Osteoblast (primary cell): ENCODE results near the gene SETD2. TPM values are rescaled to one million over a fixed set of nuclear protein-coding genes. Genes with fewer than 3 reads are reported as not detected.
A peak's percentile ranks its signal among the peaks of the same experiment; 100 is the strongest.

Experiments
- DNase-seq: peaks from one replicate; pipeline ENCODE4 v3.0.0; 2011; ENCODE audit warnings: low spot score, mixed read lengths; ENCODE audit not compliant: insufficient read length; ENCODE audit errors: missing footprints
- H2AFZ ChIP-seq: 2 replicates; pipeline ENCODE4 v1.6.0; 2011; ENCODE audit warnings: mild to moderate bottlenecking, low read length
- H3K27ac ChIP-seq: 2 replicates; pipeline ENCODE4 v1.5.1; 2011; ENCODE audit warnings: mild to moderate bottlenecking, low read depth, low read length, moderate library complexity
- H3K27me3 ChIP-seq: 2 replicates; pipeline ENCODE4 v1.6.0; 2012; ENCODE audit warnings: mild to moderate bottlenecking, control low read depth, inconsistent platforms, low read length, moderate library complexity; ENCODE audit not compliant: insufficient read depth
- H3K36me3 ChIP-seq: 2 replicates; pipeline ENCODE4 v1.5.1; 2011; ENCODE audit warnings: mild to moderate bottlenecking, low read length, control low read depth, moderate library complexity; ENCODE audit not compliant: insufficient read depth
- H3K4me1 ChIP-seq: 2 replicates; pipeline ENCODE4 v1.5.1; 2011; ENCODE audit warnings: mild to moderate bottlenecking, low read length, control low read depth, moderate library complexity; ENCODE audit not compliant: insufficient read depth
- H3K4me2 ChIP-seq: 2 replicates; pipeline ENCODE4 v1.6.0; 2011; ENCODE audit warnings: mild to moderate bottlenecking, low read length; ENCODE audit not compliant: insufficient read depth
- H3K4me3 ChIP-seq: fragments of 200-600 bp; sonication (generic); 3 replicates; pipeline ENCODE4 v1.5.1; 2012; ENCODE audit warnings: mild to moderate bottlenecking, low read length, inconsistent platforms; ENCODE audit not compliant: insufficient read depth
- H3K79me2 ChIP-seq: 2 replicates; pipeline ENCODE4 v1.6.0; 2012; ENCODE audit warnings: mild to moderate bottlenecking, low read length, control low read depth, inconsistent platforms; ENCODE audit not compliant: insufficient read depth
- H3K9me3 ChIP-seq: 2 replicates; pipeline ENCODE4 v1.5.1; 2011; ENCODE audit warnings: low read depth, low read length, control low read depth
- H4K20me1 ChIP-seq: 2 replicates; pipeline ENCODE4 v1.6.0; 2012; ENCODE audit warnings: mild to moderate bottlenecking, low read length, control low read depth; ENCODE audit not compliant: insufficient read depth
- total RNA-seq: library from RNA; depleted of rRNA; stranded (reverse); fragments of >200 nt; gene quantifications from 2 replicates; pipeline ENCODE4 v1.2.3, GENCODE V29; 2012
- TF ChIP-seq, protein P1 (sequence below): IDR thresholded peaks from 2 replicates; pipeline ENCODE4 v1.5.1; 2011; ENCODE audit warnings: mild to moderate bottlenecking, low read depth, low read length, moderate library complexity; ENCODE audit errors: extremely low read depth

Gene SETD2
- total RNA-seq, 1 donor = 39.8 TPM

GRCh38 chr3:46998852-46999515 is 164.9 kb downstream of the SETD2 start:
- Histone ChIP-seq H3K36me3 (no peaks in the 10 kb centered on the region), H3K9me3 (no peaks in the 10 kb centered on the region), H3K79me2 (no peaks in the 10 kb centered on the region), H2AFZ (no peak overlapping the region), H4K20me1 (no peaks in the 10 kb centered on the region), H3K27me3 (no peaks in the 10 kb centered on the region), H3K27ac (no peak overlapping the region), H3K4me1 (no peaks in the 10 kb centered on the region), H3K4me3 (no peak overlapping the region), H3K4me2 (no peak overlapping the region)
- DNase-seq = peak; percentile 85
- TF ChIP-seq, protein P1, sequence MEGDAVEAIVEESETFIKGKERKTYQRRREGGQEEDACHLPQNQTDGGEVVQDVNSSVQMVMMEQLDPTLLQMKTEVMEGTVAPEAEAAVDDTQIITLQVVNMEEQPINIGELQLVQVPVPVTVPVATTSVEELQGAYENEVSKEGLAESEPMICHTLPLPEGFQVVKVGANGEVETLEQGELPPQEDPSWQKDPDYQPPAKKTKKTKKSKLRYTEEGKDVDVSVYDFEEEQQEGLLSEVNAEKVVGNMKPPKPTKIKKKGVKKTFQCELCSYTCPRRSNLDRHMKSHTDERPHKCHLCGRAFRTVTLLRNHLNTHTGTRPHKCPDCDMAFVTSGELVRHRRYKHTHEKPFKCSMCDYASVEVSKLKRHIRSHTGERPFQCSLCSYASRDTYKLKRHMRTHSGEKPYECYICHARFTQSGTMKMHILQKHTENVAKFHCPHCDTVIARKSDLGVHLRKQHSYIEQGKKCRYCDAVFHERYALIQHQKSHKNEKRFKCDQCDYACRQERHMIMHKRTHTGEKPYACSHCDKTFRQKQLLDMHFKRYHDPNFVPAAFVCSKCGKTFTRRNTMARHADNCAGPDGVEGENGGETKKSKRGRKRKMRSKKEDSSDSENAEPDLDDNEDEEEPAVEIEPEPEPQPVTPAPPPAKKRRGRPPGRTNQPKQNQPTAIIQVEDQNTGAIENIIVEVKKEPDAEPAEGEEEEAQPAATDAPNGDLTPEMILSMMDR = no peak

GRCh38 chr3:46998121-46998851 is 165.6 kb downstream of the SETD2 start:
- Histone ChIP-seq H2AFZ (no peak overlapping the region), H3K9me3 (no peaks in the 10 kb centered on the region), H3K4me3 (no peak overlapping the region), H3K27me3 (no peaks in the 10 kb centered on the region), H3K4me2 (no peak overlapping the region), H3K36me3 (no peaks in the 10 kb centered on the region), H3K79me2 (no peaks in the 10 kb centered on the region), H3K27ac (no peak overlapping the region), H3K4me1 (no peaks in the 10 kb centered on the region), H4K20me1 (no peaks in the 10 kb centered on the region)
- TF ChIP-seq, protein P1 = peak; percentile 57
- peak; percentile 98 for DNase-seq

- Histone ChIP-seq H3K4me1 (no peaks in the 10 kb centered on the region), H3K36me3 (no peaks in the 10 kb centered on the region), H3K4me2 (no peak overlapping the region), H3K27ac (no peak overlapping the region), H4K20me1 (no peaks in the 10 kb centered on the region), H2AFZ (no peak overlapping the region), H3K9me3 (no peaks in the 10 kb centered on the region), H3K27me3 (no peaks in the 10 kb centered on the region), H3K4me3 (no peak overlapping the region), H3K79me2 (no peaks in the 10 kb centered on the region)
- TF ChIP-seq, protein P1 = no peak
- DNase-seq = peak; percentile 85
Measured at GRCh38 chr3:46997453-46998091, 166.3 kb downstream of the SETD2 start.
